GM21529 (cell line): ENCODE results near the gene SLF2.

Experiments used
- ATAC-seq: cut with Tn5 transposase; IDR thresholded peaks from one replicate; pipeline ENCODE4 v1.9.1; 2021; ENCODE audit not compliant: unreplicated experiment

Gene SLF2

GRCh38 chr10:100997360-100998182, 84.8 kb downstream of the SLF2 start:
- peak; percentile 34 for ATAC-seq

DNA sequence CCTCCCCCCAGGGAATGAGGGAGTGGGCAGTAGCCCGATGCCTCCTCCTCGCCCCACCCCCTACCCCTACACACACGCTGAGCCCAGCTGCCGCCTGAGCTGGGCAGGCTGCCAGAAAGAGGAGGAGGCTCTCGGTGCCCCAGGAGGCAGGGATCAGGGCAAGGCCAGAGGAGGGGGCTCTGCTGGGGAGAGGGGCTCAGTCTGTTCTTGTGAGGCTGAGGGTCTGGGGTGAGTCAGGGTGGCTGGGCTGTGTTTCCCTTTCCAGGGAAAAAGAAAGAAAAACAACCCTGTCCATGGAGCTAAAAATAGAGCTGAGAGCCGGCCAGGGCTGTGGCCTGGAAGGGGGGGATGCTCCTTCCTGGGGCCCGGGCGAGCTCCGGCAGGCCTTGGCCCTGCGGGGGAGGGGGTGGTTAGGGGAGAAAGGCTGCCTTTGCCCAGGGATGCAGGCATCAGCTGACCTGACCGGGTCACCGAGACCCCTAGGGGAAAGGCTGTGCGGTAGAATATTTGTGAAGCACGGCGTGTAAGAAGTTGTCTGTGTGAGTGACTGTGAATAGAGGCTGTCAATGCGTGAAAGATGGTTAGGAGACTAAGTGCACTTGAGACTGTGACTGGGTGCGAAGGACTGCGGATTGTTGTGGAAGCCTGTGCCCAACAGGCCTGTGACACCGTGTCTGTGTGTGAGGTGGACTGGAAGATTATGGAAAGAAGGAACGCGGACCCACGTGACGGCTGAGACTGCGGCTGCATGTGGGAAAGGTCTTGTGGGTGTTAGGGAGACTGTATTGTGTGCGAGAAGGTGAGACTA, 85.6 kb downstream of the SLF2 start:
- peak; percentile 31 for ATAC-seq

- peak; percentile 41 for ATAC-seq
These were observed 86.4 kb downstream of the SLF2 start for GRCh38 chr10:100998991-100999741.

- no peak for ATAC-seq
These were observed 87.0 kb downstream of the SLF2 start, which contains the start of gene LZTS2 for GRCh38 chr10:100999742-101000126. Gene LZTS2 (plus strand): TSS chr10:100999808. CDS start chr10:101002539, 2,731 bp downstream.

- no peak for ATAC-seq
These were observed 87.6 kb downstream of the SLF2 start for GRCh38 chr10:101000127-101000914.

DNA sequence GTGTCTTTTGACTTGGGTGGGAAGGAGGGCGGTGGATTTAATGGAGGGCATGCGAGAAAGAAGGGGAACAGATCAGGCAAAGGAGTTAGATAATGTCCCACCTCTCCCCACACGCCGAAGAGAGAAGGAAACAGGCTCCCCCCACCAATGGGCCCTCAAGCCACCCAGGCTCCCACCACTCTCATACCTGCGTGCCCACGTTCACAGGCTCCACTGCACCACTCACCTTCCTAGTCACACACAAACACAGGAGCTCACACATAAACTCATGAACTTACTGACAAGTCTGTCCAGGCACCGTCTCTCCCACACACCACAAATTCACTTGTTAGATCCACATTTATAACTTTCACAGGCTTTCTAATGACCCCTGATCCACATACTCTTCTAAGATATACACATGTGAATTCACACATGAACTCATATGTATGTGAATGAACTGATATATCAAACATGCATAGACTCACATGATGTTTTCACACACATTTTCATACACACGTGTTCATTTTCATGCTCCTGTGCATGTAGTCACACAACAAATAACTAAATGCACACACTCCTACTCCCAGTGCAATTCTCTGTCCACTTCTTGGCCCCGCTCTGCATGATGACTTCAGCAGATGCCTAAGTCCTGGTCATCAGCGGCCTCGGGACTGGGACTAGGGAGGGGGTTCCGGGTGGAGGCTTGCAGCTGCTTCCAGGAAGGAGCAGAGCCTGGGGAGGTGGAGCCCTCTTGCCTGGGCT, 88.3 kb downstream of the SLF2 start:
- no peak for ATAC-seq

DNA sequence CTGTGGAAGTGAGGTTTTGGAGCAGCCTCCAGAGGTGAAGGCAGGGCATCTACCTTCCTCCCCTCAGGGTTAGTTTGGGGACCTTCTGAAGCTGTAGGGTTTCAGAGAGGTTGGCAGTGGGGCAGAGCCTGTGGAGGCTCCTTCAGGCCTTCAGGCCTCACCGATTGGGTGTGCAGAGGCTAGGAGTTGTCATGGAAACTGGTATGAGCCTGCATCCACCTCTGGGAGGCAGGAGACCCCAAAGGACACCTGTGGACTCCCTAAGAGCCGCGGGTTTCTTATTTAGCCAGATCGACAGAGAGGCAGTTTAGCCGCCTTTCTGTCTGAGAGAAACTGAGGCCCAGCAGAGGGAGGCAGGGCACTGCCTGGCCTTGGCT, 88.9 kb downstream of the SLF2 start:
- ATAC-seq, result no peak

GRCh38 chr10:101002456-101002855, 89.7 kb downstream of the SLF2 start:
- no peak for ATAC-seq

GRCh38 chr10:101003639-101004206, 91.0 kb downstream of the SLF2 start:
- ATAC-seq, result no peak

GRCh38 chr10:101005361-101005760, 92.6 kb downstream of the SLF2 start:
- no peak for ATAC-seq

DNA sequence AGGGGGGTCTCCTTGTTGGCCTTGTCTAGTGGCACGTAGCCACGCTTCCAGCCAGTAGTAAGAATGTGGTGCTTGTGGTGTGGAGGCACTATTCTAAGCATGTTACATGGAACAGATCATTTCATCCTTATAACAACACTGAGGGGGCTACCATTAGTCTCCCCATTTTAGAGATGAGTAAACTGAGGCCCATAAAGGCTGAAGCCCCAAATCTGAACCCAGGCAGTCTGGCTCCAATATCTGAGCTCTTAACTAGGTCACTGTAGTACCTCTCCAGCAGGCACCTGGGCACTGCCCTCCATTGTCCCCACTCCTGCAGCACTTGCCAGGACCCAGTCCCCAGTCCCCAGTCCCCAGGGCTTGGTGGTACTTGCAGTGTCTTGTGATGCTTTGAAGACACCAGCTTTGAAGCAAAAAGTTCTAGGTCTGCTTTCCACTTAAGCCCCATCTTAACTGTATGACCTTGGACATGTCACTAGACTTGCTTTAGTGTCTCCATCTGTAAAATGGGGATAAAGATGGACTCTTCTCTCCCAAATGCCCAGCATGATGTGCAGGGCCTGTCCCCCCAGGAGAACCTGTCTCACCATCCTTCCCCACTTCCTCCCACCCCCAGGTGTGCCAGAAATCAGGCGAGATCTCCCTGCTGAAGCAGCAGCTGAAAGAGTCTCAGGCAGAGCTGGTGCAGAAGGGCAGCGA, 93.3 kb downstream of the SLF2 start:
- no peak for ATAC-seq

DNA sequence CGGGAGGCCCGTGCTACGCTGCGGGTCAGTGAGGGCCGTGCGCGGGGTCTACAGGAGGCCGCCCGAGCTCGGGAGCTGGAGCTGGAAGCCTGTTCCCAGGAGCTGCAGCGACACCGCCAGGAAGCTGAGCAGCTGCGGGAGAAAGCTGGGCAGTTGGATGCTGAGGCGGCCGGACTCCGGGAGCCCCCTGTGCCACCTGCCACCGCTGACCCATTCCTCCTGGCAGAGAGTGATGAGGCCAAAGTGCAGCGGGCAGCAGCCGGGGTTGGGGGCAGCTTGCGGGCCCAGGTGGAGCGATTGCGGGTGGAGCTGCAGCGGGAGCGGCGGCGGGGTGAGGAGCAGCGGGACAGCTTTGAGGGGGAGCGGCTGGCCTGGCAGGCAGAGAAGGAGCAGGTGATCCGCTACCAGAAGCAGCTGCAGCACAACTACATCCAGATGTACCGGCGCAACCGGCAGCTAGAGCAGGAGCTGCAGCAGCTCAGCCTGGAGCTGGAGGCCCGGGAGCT, 93.9 kb downstream of the SLF2 start:
- ATAC-seq, result no peak

GRCh38 chr10:101007099-101007711, 94.4 kb downstream of the SLF2 start:
- no peak for ATAC-seq

DNA sequence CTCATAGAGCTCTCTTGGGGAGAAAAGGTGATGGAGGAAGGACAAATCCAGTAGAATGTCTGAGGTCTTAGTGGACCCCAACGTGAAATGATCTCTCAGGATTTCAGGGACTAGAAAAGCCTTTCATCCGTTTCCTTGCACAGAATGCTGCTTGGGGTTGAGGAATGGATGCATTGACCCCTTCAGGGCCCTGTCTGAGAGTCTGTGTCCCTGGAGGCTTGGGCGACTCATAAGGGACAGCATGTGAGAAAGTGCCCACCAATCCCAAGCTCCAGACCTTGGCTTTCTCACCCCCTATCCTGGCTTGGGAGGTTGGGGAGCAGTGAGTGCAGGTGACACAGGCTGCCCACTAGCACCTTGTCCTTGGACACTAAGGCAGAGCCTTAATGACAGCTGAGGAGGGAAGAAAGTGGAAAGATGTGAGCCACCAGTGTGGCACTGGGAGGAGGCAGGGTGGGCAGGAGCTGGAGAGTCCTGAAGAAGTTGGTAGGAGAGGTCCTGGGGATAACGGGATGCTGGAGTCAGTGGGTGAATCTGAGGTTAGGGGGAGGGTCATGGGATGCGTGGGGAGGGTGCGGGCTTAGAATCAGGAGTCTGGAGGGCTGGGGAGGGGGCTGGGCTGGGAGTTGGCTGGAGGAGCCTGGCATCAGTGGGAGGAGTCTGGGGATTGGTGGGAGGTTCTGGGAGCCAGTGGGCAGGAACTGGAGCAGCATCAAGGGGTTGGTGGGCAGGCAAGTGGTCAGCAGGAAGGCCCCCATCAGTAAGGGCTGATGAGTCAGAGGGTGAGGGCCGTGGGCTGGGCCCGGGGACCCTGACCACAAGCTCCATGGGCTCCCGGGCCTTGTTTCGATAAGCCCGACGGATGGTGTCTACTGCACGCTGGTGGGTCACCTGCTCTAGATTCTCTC, 95.4 kb downstream of the SLF2 start:
- ATAC-seq, result no peak

GRCh38 chr10:101008823-101009423, 96.2 kb downstream of the SLF2 start:
- ATAC-seq, result no peak

DNA sequence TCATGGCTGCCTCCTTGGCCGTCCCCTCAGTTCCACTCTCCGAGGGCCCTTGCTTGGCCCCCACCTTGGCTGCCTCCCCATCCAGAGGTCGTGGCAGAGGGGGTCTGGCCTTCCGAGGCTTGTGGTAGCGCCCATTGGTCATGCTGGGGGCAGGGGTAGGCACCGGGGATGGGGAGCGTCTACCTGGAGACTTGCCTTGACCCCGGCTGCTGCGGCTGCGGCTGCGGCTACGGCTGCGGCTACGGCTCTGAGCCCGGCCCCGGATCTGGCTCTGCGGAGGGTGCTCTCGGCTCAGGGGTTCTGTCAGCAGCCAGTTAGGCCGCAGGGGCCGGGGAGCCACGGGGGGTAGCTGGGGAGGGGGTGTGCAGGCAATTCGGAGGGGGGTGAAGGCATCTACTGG, 97.6 kb downstream of the SLF2 start:
- ATAC-seq, result no peak
